ENCODE results near the gene PARP12.

PARP12 gene

GRCh38 chr7:139991269-139991666 is 71.5 kb downstream of the PARP12 start:
- DNase-seq (ENCODE audit: low spot score), result no peak

GRCh38 chr7:139990571-139991268 is 72.0 kb downstream of the PARP12 start:
- no peak for DNase-seq (ENCODE audit: low spot score)

- no peak for DNase-seq (ENCODE audit: low spot score)
These were observed 72.6 kb downstream of the PARP12 start for GRCh38 chr7:139990142-139990535.

GRCh38 chr7:139989366-139990141 is 73.2 kb downstream of the PARP12 start:
- DNase-seq (ENCODE audit: low spot score), result no peak

GRCh38 chr7:139987691-139988516 is 74.8 kb downstream of the PARP12 start:
- no peak for DNase-seq (ENCODE audit: low spot score)

GRCh38 chr7:139985811-139986210 is 76.9 kb downstream of the PARP12 start:
- DNase-seq (ENCODE audit: low spot score), result no peak

GRCh38 chr7:139984642-139985539 is 77.9 kb downstream of the PARP12 start:
- DNase-seq (ENCODE audit: low spot score), result no peak

- DNase-seq (ENCODE audit: low spot score), result no peak
These were observed 79.5 kb downstream of the PARP12 start for GRCh38 chr7:139982927-139983920.

- no peak for DNase-seq (ENCODE audit: low spot score)
These were observed 81.2 kb downstream of the PARP12 start for GRCh38 chr7:139981511-139981895.

GRCh38 chr7:139976838-139977656 is 85.7 kb downstream of the PARP12 start:
- DNase-seq (ENCODE audit: low spot score), result no peak

- no peak for DNase-seq (ENCODE audit: low spot score)
These were observed 86.5 kb downstream of the PARP12 start for GRCh38 chr7:139976055-139976837.

- no peak for DNase-seq (ENCODE audit: low spot score)
These were observed 88.5 kb downstream of the PARP12 start for GRCh38 chr7:139974179-139974811.

Measured in CD4-positive, alpha-beta T cell treated with Interleukin-15 for 4 hours (primary cell).